RCC 7860 (cell line): ENCODE results near the gene TXLNG.
"Not testable (repeated sequence)": the region's sequence is repeated elsewhere in the genome, so short reads cannot be mapped to it uniquely, and the experiment has no call there.

ENCODE experiments used
- DNase-seq: peaks from one replicate; pipeline ENCODE4 v3.0.0-alpha.2; 2015; ENCODE audit warnings: low spot score
- FAIRE-seq: peaks from 2 replicates; lab custom pipeline; 2012; peaks lifted over from hg19 to GRCh38; lab: Jason Lieb, UNC

TXLNG gene

GRCh38 chrX:16784440-16784839 is 1.8 kb upstream of the TXLNG start:
- DNase-seq, FAIRE-seq: not testable (repeated sequence)

GRCh38 chrX:16785247-16786138 is 773 bp upstream of the TXLNG start:
- no peak for FAIRE-seq

GRCh38 chrX:16786791-16787735 is 797 bp downstream of the TXLNG start:
- DNase-seq (no peak), FAIRE-seq (no peak)

More at GRCh38 chrX:16785247-16786138, 773 bp upstream of the TXLNG start:
- no peak for DNase-seq

GRCh38 chrX:16788477-16788876 is 2.2 kb downstream of the TXLNG start:
- DNase-seq (no peak), FAIRE-seq (no peak)

- FAIRE-seq: no peak
- DNase-seq: no peak
Measured at GRCh38 chrX:16796298-16796697, 10.0 kb downstream of the TXLNG start.

- no peak for FAIRE-seq
- DNase-seq: no peak
Measured at GRCh38 chrX:16797358-16797757, 11.1 kb downstream of the TXLNG start.

GRCh38 chrX:16797841-16798240 is 11.6 kb downstream of the TXLNG start:
- FAIRE-seq (no peak), DNase-seq (no peak)

GRCh38 chrX:16804923-16805464 is 18.7 kb downstream of the TXLNG start:
- FAIRE-seq: no peak

GRCh38 chrX:16807548-16807947 is 21.3 kb downstream of the TXLNG start:
- DNase-seq: no peak
- no peak for FAIRE-seq

More at GRCh38 chrX:16804923-16805464, 18.7 kb downstream of the TXLNG start:
- DNase-seq: no peak

GRCh38 chrX:16807976-16808542 is 21.8 kb downstream of the TXLNG start:
- no peak for DNase-seq
- FAIRE-seq: no peak

GRCh38 chrX:16814597-16814996 is 28.3 kb downstream of the TXLNG start:
- DNase-seq: no peak
- no peak for FAIRE-seq

GRCh38 chrX:16819634-16820033 is 33.4 kb downstream of the TXLNG start:
- FAIRE-seq (no peak), DNase-seq (no peak)

- peak; percentile 15 for DNase-seq
- no peak for FAIRE-seq
Measured at GRCh38 chrX:16822723-16823122, 36.5 kb downstream of the TXLNG start.

GRCh38 chrX:16825264-16826035 is 39.2 kb downstream of the TXLNG start:
- no peak for FAIRE-seq
- DNase-seq: no peak

- peak; percentile 35 for DNase-seq
- FAIRE-seq: peak; percentile 81
Measured at GRCh38 chrX:16826207-16826606, 39.9 kb downstream of the TXLNG start.

GRCh38 chrX:16827225-16827624 is 41.0 kb downstream of the TXLNG start:
- FAIRE-seq (no peak), DNase-seq (no peak)

GRCh38 chrX:16828124-16828908 is 42.0 kb downstream of the TXLNG start:
- FAIRE-seq: no peak

GRCh38 chrX:16832301-16832700 is 46.0 kb downstream of the TXLNG start:
- FAIRE-seq (no peak), DNase-seq (no peak)

More at GRCh38 chrX:16828124-16828908, 42.0 kb downstream of the TXLNG start:
- DNase-seq: no peak

- DNase-seq: no peak
- no peak for FAIRE-seq
Measured at GRCh38 chrX:16834806-16835205, 48.5 kb downstream of the TXLNG start.
